ENCODE measurements around the gene SH3PXD2A.

DNA sequence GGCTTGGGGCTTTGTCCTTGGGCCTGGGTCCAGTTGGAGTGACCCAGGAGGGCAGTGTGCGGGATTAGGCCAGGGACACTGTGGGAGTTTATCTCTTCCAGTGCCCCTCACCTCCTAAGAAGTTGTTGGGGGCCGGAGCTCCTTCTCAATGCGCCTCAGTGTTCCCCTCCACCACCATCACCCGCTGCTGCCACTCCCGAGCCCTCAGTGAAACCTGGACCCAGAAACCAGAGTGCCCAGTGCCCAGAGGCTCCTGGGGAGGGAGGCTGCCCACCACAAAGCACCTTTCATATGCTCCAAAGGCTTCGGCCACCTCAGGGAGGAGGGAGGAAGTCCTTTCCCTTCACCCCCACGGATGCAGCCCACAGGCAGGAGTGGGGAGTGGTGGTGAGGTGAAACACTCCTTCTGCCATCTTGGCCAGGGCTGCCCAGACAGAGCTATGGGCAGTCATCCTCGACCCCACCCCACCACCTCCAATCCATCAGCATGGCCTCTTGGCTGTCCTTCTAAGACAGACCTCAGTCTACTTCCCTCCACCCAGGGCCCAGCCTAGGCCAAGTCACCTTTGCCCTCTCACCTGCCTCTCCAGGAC is 99.0 kb downstream of the SH3PXD2A start:
- no peak for TF ChIP-seq GATA3 (IDR thresholded peaks at IDR 0.05; ENCODE audit: low read depth, low read length)
- TF ChIP-seq GATA2 (IDR thresholded peaks at IDR 0.05; ENCODE audit: low read depth, low read length), result no peak

All from SH-SY5Y (cell line).